Measurements from ENCODE around the gene FXYD1.

- TF ChIP-seq POLR2A (IDR thresholded peaks at IDR 0.05; ENCODE audit: low read length) = no peak
- TF ChIP-seq GATA1 (IDR thresholded peaks at IDR 0.05; ENCODE audit: low read depth, low read length) = no peak
These were observed 27.6 kb upstream of the FXYD1 start for GRCh38 chr19:35110974-35111373.
